ENCODE results near the gene EFCAB7. TPM values are rescaled to one million over a fixed set of nuclear protein-coding genes. Genes with fewer than 3 reads are reported as not detected.
A peak's percentile ranks its signal among the peaks of the same experiment; 100 is the strongest.

The EFCAB7 gene
- total and polyA plus RNA-seq, 5 experiments from 2014 or later = 3.5 to 14.7 (median 5.9) TPM

DNA sequence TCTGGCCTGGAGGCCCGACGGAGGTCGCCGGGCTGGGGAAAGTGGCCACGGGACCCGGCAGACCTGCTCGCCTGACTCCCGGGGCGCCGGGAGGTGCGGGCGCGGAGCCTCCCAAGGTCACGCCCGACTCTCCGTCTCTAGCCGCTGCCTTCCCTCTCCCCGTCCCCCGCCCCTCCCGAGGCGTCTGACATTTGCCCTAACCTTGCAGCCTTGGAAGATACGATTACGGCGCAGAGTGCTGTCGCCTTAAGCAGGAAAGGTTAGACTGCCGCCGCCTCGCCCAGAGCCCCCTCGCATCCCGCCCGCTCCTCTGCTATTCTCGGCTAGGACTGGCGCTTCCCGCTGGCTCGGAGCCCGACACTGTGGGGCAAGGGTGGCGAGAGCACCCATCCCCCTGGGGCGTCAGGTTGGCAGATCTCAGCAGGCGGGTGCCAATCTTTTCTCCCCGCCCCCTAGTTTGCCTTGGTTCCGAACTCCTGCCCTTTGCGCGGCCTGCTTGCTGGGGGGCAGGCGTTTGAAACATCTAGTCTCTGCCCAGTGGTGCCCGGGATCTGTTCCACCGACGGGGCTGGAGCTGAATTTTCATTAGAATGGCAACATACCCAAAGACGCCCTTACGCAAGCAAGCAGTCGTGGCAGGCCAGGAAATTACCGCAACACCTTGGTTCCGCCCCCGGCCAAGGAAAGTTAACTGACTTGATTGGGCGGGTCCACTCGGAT is 70.7 kb downstream of the EFCAB7 start:
- Mint-ChIP-seq H3K27me3 (no peaks in the 10 kb centered on the region), H3K27ac (peak overlapping the region; percentile 90 to 99 (median 98)), H3K36me3 (peaks cover 0 to 3% (median 0%) of the 10 kb centered on the region in 3 donors), H3K9me3 (no peaks in the 10 kb centered on the region), H3K4me3 (peak overlapping the region; percentile 94 to 99 (median 98)), H3K4me1 (peaks cover 10 to 34% (median 29%) of the 10 kb centered on the region in 4 donors)
- DNase-seq (peak; percentile 49 to 86 (median 74)), ATAC-seq (peak; percentile 70 to 71)
- POLR2A ChIA-PET = interaction anchor here (0.7 to 1.8 kb wide), 6 partner anchors 8 to 1826 kb away, joined by 3 to 6 read pairs (median 3); partner anchors contain the start of genes LEPR and LEPROT

DNA sequence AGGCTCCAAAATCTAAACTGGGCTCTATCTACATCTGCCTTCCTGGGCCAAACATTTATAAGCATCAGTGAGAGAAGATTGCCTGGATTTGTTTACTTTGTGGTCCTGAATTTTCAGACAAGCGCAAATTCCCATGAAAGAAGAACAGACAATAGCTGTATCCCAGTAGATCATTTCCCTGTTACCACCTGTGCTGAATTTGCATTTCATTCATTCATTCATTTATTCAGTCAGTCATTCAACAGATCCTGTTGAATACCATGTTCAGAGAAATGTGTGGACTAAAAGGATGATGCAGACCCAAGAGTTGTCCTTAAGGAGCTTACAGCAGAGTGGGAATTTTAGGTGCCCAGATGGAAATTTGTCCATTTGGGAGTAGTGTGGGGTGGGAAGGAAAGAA is 72.1 kb downstream of the EFCAB7 start:
- peak overlapping the region in 7 of 10 donors; percentile 14 to 72 (median 36) for H3K4me3 Mint-ChIP-seq
- ATAC-seq (no peak), DNase-seq (no peak)
- peaks cover 13 to 34% (median 32%) of the 10 kb centered on the region in 4 donors for H3K4me1 Mint-ChIP-seq
- H3K36me3 Mint-ChIP-seq = peaks cover 0 to 6% (median 0%) of the 10 kb centered on the region in 3 donors
- POLR2A ChIA-PET = no interaction called here
- H3K27me3 Mint-ChIP-seq = no peaks in the 10 kb centered on the region
- H3K9me3 Mint-ChIP-seq = no peaks in the 10 kb centered on the region
- H3K27ac Mint-ChIP-seq = peak overlapping the region in 2 of 10 donors; percentile 17 to 18

DNA sequence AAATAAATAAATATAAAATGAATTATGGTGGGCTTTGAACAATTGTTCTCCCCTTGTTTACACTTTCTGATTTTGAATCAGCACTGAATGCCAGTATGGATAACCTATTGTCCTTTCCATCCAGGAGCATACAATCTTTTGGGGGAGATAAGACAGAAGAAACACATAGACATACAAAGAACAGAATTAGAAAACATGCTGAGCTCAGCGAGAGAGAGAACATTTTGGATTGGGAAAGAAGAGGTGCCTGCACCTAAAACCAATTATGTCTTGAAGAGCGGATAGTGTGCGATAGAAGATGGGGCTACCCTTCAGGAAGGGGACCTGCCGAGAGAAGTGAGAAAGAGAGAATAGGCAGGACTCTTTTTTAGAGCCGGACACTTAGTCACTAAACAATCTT is 76.5 kb downstream of the EFCAB7 start:
- no peak overlapping the region for H3K4me3 Mint-ChIP-seq
- H3K9me3 Mint-ChIP-seq = no peaks in the 10 kb centered on the region
- peaks cover 15 to 42% (median 21%) of the 10 kb centered on the region in 4 donors for H3K4me1 Mint-ChIP-seq
- H3K36me3 Mint-ChIP-seq = peaks cover 0 to 11% (median 0%) of the 10 kb centered on the region in 3 donors
- ATAC-seq (no peak), DNase-seq (no peak)
- no peaks in the 10 kb centered on the region for H3K27me3 Mint-ChIP-seq
- H3K27ac Mint-ChIP-seq = no peak overlapping the region
- POLR2A ChIA-PET = no interaction called here

DNA sequence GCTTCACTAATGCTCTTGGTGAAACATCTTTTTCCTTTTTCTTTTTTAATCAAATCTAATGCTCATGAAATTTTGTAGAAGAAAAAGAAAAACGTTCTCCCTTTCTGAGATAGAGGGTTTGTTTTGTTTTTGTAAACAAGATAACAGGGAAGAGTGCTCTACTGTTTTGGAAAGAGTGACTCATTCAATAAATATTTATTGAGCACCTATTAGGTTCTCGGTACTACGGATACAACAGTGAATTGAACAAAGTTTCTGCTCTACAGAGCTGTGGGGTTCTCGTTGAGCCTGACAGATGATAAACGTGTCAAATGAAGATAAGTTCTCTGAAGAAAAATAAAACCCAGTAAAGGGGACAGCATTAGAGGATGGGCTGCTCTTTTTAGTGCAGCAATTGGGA is 76.9 kb downstream of the EFCAB7 start:
- no peaks in the 10 kb centered on the region for H3K9me3 Mint-ChIP-seq
- no peak overlapping the region for H3K4me3 Mint-ChIP-seq
- ATAC-seq (no peak), DNase-seq (no peak)
- H3K36me3 Mint-ChIP-seq = peaks cover 0 to 11% (median 0%) of the 10 kb centered on the region in 3 donors
- H3K27ac Mint-ChIP-seq = no peak overlapping the region
- H3K27me3 Mint-ChIP-seq = no peaks in the 10 kb centered on the region
- H3K4me1 Mint-ChIP-seq = peaks cover 13 to 42% (median 20%) of the 10 kb centered on the region in 4 donors
- POLR2A ChIA-PET = no interaction called here

DNA sequence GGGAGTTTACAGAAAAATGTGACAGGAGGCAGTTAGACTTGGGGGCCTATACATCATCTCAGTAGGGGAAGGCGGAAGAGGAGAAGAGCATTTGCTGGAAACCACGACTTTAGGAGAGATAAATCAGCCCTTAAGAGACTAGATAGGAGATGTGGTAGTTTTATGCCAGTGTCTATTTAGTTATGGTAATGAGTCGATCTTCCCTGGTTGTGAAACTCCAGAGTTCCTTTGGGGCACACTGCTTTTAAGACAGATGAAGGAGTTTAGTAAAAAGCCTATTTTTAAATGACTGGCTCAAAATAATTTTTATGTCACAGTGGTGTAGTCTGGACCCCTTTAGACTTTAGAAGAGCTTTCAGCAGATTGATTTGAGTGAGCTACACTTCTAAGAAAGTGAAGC is 77.7 kb downstream of the EFCAB7 start:
- DNase-seq (no peak), ATAC-seq (no peak)
- H3K27ac Mint-ChIP-seq = no peak overlapping the region
- no peaks in the 10 kb centered on the region for H3K27me3 Mint-ChIP-seq
- H3K36me3 Mint-ChIP-seq = peaks cover 0 to 11% (median 0%) of the 10 kb centered on the region in 3 donors
- H3K4me1 Mint-ChIP-seq = peaks cover 5 to 35% (median 15%) of the 10 kb centered on the region in 4 donors
- POLR2A ChIA-PET = interaction anchor here (1.0 kb wide), 1 partner anchor 8 kb away, joined by 3 read pairs; the partner anchor contains the start of gene PGM1
- H3K9me3 Mint-ChIP-seq = no peaks in the 10 kb centered on the region
- no peak overlapping the region for H3K4me3 Mint-ChIP-seq

DNA sequence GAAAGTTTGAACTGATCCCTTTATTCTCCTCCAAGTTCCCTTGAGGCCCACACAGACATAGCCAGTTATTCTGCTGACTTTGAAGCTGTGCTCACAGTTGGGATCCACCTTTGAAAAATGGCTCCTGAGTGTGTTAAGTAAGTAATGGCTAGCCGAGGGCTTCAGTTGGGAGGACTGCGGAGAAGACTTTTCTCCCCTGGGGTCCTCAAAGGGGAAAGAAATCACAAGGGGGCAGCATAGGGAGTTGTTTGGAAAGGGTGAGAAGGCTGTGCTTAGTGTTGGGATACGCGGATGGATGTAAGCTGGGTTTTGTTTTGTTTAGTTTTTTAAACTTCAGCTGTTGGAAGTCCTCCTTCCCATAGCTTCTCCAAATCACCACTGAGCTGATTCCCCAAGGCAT is 78.1 kb downstream of the EFCAB7 start:
- Mint-ChIP-seq H3K9me3 (no peaks in the 10 kb centered on the region), H3K4me1 (peaks cover 5 to 36% (median 14%) of the 10 kb centered on the region in 4 donors), H3K27ac (peak overlapping the region in 1 of 10 donors; percentile 11), H3K36me3 (peaks cover 0 to 11% (median 0%) of the 10 kb centered on the region in 3 donors), H3K27me3 (no peaks in the 10 kb centered on the region), H3K4me3 (peak overlapping the region in 1 of 10 donors; percentile 51)
- ATAC-seq = no peak
- no peak for DNase-seq
- POLR2A ChIA-PET = interaction anchor here (1.0 kb wide), 1 partner anchor 8 kb away, joined by 3 read pairs; the partner anchor contains the start of gene PGM1

DNA sequence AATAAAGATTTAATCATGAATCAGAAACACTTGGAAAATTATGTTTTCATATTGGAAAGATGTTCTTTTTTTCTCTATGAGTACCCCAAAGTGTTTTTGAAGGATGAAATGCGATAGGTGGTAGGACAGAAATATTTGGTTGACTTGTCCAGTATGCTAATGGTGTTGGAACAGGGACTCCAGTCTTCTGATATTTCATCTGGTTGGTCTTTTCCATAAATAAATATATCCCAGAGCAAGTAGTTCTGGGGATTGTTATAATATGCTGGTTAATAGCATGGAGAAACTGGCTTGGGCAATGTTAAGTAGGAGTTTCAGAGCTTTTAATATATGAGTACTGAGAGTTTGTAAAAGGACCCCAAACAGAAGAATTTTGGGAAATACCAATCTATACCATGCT is 78.6 kb downstream of the EFCAB7 start:
- DNase-seq = no peak
- no peaks in the 10 kb centered on the region for H3K27me3 Mint-ChIP-seq
- no peak for ATAC-seq
- H3K9me3 Mint-ChIP-seq = no peaks in the 10 kb centered on the region
- no peak overlapping the region for H3K4me3 Mint-ChIP-seq
- no peak overlapping the region for H3K27ac Mint-ChIP-seq
- H3K4me1 Mint-ChIP-seq = peaks cover 4 to 41% (median 11%) of the 10 kb centered on the region in 4 donors
- H3K36me3 Mint-ChIP-seq = peaks cover 0 to 10% (median 0%) of the 10 kb centered on the region in 3 donors
- POLR2A ChIA-PET = interaction anchor here (1.0 kb wide), 1 partner anchor 8 kb away, joined by 3 read pairs; the partner anchor contains the start of gene PGM1

DNA sequence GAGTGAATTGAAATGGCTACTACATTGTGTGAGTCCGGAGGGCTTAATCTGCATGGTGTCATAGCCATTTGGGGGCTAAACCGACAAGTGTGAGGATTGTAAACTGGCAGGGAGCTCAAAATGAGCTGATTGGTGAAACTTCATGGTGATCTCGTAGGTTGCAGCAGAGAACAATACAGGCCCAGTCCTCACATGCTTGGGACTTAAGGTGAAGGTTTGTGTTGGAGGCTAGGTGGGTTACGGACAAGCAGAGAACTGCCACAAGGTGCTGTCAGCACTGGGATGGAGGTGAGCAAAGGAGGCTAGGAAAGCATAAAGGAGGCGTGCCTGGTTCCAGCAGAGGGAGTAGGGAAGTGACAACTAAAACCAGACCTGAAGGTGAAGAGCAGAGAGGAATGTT is 79.3 kb downstream of the EFCAB7 start:
- Mint-ChIP-seq H3K27ac (peak overlapping the region in 1 of 10 donors; percentile 55), H3K9me3 (no peaks in the 10 kb centered on the region), H3K4me1 (peaks cover 2 to 44% (median 8%) of the 10 kb centered on the region in 4 donors), H3K27me3 (no peaks in the 10 kb centered on the region), H3K36me3 (peaks cover 0 to 8% (median 0%) of the 10 kb centered on the region in 3 donors), H3K4me3 (no peak overlapping the region)
- ATAC-seq (no peak), DNase-seq (no peak)
- POLR2A ChIA-PET = no interaction called here

DNA sequence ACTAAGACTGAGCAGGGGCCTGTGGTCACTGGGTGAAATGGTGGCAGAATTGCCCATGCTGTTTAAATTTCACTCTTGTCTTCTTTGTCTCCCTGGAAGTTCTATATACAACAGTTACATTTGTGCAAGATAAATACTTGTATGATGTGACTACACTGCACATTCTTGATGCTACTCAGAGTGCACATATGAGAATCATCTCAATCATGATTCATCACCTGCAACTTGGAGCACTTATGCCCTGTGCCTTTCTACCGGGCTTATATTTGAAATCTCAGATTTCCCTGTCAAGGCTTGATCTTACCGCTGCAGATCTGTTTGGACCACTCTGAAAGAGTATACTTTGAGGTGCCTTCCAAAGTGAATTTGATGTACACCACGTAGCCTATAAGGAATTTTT is 80.5 kb downstream of the EFCAB7 start:
- Mint-ChIP-seq H3K27me3 (no peaks in the 10 kb centered on the region), H3K4me3 (no peak overlapping the region), H3K36me3 (peaks cover 0 to 8% (median 0%) of the 10 kb centered on the region in 3 donors), H3K9me3 (no peaks in the 10 kb centered on the region), H3K27ac (no peak overlapping the region), H3K4me1 (peaks cover 2 to 47% (median 8%) of the 10 kb centered on the region in 4 donors)
- no peak for ATAC-seq
- POLR2A ChIA-PET = no interaction called here
- no peak for DNase-seq

DNA sequence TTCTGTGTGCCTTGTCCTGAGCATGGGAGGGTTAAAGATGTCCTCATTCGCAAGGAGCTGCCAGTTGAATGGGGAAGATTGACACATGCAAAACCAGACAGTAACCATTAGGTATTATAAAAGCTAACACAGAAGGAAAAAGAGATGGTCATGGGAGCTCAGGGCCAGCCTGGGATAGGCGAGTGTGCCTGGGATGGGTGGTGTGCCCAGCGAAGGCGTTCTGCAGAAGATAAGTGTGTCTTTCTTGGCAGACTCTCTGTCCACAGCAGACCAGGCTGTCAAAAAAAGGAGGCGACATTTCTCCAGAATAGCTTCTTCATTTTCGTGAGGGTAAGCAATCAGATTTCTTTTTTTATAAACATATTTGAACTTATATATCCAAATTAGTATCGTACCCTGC is 84.0 kb downstream of the EFCAB7 start:
- Mint-ChIP-seq H3K4me1 (peaks cover 6 to 50% (median 11%) of the 10 kb centered on the region in 4 donors), H3K27me3 (no peaks in the 10 kb centered on the region), H3K27ac (peak overlapping the region in 1 of 10 donors; percentile 49), H3K36me3 (peaks cover 0 to 8% (median 0%) of the 10 kb centered on the region in 3 donors), H3K4me3 (no peak overlapping the region), H3K9me3 (no peaks in the 10 kb centered on the region)
- ATAC-seq = no peak
- no peak for DNase-seq
- POLR2A ChIA-PET = no interaction called here

DNA sequence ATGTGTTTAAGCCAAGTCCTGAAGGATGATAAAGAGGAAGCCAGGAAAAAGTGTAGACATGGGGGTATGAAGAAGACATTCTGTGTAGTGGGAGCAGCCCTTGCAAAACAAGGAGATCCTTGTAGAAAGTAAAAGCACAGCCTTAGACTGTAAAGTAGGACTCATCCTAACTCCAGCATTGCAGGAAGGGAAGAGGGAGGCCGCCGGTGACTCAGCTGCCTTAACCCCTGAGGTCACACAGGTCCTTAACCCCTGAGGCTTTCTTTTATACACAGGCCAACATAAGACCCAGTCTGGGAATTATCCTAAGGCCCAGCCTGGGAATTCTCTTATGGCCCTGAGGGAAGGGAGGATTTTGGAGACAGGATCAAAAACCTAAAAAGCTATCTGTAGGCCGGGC is 87.9 kb downstream of the EFCAB7 start:
- no peaks in the 10 kb centered on the region for H3K9me3 Mint-ChIP-seq
- POLR2A ChIA-PET = no interaction called here
- DNase-seq (no peak), ATAC-seq (no peak)
- H3K4me3 Mint-ChIP-seq = no peak overlapping the region
- H3K27ac Mint-ChIP-seq = peak overlapping the region in 1 of 10 donors; percentile 79
- no peaks in the 10 kb centered on the region for H3K27me3 Mint-ChIP-seq
- H3K4me1 Mint-ChIP-seq = peaks cover 4 to 37% (median 5%) of the 10 kb centered on the region in 4 donors
- peaks cover 0 to 3% (median 0%) of the 10 kb centered on the region in 3 donors for H3K36me3 Mint-ChIP-seq

DNA sequence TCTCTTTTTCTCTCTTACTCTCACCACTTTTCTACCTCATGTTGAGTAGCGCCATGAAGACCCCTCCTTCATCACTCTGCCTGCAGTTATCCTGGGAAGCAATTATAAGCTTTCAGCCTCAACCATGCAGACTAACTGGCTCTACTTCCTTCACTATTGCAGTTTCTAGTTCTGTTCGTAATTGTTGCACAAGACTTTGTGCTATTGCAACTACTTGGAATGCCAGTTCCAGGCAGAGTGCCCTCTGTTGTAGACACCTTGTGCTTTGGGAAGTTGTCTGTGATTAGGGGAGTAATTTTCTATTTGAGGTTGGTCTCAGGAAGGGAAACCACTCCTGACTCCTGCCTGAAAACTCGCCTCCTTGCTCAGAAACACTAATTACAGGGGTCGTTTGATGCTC is 89.2 kb downstream of the EFCAB7 start:
- Mint-ChIP-seq H3K27me3 (no peaks in the 10 kb centered on the region), H3K4me3 (no peak overlapping the region), H3K9me3 (no peaks in the 10 kb centered on the region), H3K4me1 (peaks cover 4 to 28% (median 6%) of the 10 kb centered on the region in 4 donors), H3K36me3 (peaks cover 0 to 5% (median 0%) of the 10 kb centered on the region in 3 donors), H3K27ac (peak overlapping the region in 2 of 10 donors; percentile 22 to 80)
- ATAC-seq (no peak), DNase-seq (no peak)
- POLR2A ChIA-PET = no interaction called here

DNA sequence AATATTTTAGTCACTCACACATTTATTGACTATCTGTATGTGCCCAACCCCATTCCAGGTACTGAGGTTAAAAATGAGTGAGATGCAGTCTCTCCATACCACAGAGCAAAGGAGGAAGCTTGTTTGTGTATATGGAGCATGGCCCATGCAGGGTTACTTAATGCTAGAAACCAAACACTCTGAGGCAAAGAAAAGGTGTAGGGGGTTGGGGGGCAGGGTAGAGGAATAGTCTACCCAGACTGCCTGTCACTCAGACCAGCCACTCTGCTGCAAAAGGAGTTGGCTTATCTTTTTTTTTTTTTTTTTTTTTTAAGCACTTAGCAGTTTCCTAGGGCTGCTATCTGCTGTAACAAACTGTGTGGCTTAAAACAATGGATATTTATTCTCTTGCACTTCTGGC is 89.6 kb downstream of the EFCAB7 start:
- POLR2A ChIA-PET = no interaction called here
- DNase-seq = no peak
- Mint-ChIP-seq H3K27me3 (no peaks in the 10 kb centered on the region), H3K4me1 (peaks cover 4 to 28% (median 6%) of the 10 kb centered on the region in 4 donors), H3K27ac (peak overlapping the region in 3 of 10 donors; percentile 14 to 40 (median 16)), H3K36me3 (peaks cover 0 to 5% (median 1%) of the 10 kb centered on the region in 3 donors), H3K9me3 (no peaks in the 10 kb centered on the region), H3K4me3 (no peak overlapping the region)
- ATAC-seq = no peak
